GM12872 (cell line): ENCODE measurements around the gene OTOGL.
A peak's percentile ranks its signal among the peaks of the same experiment; 100 is the strongest.

Experiments
- TF ChIP-seq, protein P1 (sequence below): IDR thresholded peaks from 3 replicates; pipeline ENCODE4 v1.5.1; 2011; ENCODE audit warnings: low read depth, mild to moderate bottlenecking, low read length, moderate library complexity; ENCODE audit not compliant: insufficient read depth

OTOGL gene

DNA sequence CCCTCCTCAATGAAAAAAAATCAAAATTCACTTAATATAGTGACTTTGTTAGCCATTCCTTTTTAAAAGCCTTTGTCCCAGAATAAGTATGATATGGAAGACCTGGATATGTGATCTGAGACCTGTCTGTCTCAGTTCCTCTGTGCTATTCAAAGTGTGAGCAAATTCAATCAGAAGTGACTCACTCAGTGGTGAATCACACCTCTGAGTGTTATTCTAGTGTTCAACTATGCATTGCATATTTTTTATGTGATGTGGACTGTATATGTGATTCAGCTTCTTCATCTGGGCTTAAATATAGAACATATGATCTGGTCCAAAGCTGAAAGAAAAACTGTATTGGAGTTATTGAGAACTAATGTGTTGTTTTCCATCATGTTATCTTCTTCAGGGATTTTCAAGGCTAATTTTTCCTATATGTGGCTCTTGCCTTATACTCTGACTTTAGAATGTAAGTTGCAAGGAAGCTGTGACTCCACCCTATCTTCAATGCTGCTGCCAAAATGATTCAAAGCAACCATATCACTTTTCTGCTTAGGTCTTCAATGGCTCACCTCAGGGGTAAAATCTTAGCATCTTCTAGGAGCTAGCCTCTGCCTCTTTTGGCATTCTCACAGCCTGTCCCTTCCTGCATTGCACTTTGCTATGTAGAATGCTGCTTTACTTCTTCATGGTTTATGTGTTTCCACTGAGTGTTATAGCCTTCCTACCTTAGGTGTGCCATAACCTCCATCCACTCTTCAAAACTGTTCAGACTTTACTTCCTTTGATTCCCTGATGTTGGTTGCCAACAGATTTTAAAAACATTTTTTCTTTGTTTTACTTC lies 169.8 kb downstream of the OTOGL start:
- TF ChIP-seq, protein P1, sequence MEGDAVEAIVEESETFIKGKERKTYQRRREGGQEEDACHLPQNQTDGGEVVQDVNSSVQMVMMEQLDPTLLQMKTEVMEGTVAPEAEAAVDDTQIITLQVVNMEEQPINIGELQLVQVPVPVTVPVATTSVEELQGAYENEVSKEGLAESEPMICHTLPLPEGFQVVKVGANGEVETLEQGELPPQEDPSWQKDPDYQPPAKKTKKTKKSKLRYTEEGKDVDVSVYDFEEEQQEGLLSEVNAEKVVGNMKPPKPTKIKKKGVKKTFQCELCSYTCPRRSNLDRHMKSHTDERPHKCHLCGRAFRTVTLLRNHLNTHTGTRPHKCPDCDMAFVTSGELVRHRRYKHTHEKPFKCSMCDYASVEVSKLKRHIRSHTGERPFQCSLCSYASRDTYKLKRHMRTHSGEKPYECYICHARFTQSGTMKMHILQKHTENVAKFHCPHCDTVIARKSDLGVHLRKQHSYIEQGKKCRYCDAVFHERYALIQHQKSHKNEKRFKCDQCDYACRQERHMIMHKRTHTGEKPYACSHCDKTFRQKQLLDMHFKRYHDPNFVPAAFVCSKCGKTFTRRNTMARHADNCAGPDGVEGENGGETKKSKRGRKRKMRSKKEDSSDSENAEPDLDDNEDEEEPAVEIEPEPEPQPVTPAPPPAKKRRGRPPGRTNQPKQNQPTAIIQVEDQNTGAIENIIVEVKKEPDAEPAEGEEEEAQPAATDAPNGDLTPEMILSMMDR: no peak

DNA sequence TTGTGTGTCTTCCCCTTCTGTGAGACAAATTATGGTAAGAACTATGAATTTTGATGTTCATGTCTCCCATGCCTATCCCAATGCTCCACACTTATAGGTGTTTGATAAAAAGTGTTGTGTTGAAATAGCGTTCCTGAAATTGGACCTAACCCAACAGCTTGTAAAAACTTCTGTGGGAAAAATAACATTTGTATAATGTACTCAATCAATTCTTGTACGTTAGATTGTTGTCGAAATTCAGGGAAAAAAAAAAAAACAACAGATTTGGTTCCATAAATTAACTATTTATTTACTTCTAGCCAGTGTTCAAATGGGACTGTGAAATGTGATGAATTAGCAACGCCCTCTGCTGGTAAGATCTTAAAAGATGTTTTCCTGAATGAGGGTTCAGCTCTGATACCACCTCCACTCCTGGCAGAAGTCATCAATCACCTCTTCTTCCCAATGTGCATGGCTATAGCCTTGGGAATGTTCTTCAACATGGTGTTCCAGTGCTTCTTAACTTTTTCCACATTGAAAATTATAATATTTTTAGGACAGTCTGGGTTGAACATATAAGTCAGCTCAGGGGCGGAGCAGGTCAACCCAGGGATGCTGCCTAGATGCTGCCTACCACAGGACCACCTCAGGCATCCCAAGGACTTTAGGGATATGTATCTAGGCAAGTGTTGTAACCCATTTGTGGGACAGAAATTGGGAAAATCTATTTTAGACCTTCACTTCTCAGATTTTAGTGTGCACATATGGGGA lies 170.6 kb downstream of the OTOGL start:
- TF ChIP-seq, protein P1: peak; percentile 62

DNA sequence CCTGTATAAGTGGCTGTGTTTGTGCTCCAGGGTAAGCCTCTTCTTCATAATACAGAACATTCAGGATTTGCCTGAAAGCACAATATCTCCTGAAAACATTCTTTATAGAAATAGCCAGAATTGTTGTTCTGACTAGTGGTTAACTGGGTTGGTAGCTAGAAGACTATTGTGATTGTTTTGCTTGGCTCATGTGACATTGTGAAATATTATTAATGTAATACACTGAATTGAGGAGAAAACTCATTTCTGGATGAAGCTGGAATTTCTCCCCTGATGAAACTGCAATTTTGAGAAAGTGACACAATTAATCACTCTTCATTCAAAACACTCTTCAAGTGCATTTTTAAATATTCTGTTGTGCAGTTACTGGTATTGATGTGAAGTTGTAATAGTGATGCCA lies 172.4 kb downstream of the OTOGL start:
- TF ChIP-seq, protein P1: no peak

DNA sequence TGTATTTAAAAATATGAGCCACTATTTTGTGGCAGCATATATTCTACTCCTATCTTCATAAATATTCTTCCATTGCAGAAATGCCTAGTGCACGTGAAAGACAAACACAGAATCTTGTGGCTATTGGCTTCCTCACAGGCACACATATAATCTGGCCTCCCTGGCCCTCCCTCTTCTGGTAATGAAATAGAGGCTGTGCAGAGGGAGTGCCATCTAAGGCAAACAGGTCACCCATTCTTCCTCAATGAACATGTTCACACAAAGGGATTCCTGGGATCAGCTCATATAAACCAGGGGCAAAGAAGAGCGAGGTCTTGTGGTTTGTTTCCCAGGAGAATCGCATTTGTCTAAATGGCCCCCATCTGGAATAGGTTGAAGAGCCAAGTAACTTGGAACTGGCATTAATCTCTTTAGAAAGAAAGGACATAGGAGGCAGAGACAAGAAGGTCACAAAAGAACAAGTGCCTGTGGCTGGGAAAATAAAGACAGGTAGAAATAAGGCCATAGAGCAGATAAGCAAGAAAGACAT lies 173.1 kb downstream of the OTOGL start:
- TF ChIP-seq, protein P1: no peak

DNA sequence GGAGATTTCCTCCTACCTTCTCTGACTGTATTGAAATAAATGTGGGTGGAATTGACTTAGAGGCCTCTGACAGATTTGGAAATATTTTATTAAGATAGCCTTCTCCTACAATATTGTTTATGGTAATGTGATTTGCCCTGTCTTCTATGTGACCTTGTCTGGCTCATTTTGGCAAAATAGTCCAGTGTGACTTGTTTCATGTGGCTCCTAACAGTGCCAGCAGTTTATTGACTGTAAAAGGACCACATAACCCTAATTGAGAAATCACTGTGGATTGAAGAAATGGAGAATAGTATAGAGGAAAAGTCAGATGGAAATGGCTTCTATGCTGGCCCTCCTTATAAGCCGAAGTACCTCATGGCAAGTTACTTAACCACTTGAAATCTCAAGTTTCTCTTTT lies 173.8 kb downstream of the OTOGL start:
- TF ChIP-seq, protein P1: no peak

DNA sequence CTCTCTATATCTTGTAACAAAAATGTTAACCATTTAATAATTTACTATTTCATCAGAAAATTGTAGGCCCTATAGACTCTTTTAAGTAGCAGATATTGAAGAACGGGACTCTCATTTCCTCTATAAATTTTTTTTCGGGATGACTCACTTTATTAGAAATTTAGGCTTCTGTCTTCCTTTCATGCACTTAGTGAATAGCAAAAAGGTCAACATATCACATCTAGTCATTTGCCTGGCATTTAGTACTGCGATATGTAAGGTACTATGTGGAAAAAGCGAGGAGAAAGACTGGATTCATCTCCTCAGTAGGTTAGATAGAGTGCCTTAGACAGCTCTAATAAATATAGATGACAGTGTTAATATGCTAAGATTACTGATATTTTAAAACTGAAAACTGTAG lies 178.4 kb downstream of the OTOGL start:
- TF ChIP-seq, protein P1: no peak

DNA sequence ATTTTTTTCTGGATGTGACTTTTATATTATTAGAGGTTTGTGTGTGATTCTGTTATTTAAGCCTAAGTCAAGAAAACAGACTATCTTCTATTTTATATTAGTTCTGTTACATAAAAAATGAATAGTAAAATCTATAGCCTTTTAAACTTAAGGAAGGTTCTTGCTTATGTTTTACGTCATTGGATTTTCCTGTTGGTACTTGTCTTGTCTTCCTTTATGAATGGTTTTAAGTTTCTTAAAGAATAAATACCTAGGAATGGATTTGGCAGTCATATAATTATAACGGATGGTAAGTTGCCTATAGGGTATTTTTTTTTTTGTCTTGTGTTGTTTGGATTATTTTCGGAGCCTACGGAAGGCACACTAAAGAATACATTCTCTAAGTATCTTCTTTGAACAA lies 182.9 kb downstream of the OTOGL start:
- TF ChIP-seq, protein P1: no peak
